ENCODE results near the gene PLCB1. TPM values are rescaled to one million over a fixed set of nuclear protein-coding genes. Genes with fewer than 3 reads are reported as not detected.

Gene PLCB1
- total and polyA plus RNA-seq, 2 experiments from 2014 or later: 8.0 to 17.6 TPM

DNA sequence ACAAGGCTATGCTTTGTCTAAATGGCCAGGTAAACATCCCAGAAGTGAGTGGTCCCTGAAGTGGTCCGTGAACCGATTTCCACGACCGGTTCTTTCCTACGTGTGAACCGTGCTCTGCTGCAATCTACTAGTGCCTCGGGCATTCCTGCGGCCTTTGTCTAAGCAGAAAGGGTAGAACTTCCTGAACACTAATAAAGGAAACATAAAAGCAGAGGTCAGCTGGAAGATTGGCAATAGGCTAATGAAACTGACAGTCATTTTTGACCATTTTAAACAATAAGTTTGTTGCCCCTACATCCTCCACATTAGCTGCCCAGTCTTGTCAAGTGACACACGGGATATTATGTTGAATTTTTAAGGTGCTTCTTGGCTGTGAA is 410.0 kb downstream of the PLCB1 start:
- no peak for DNase-seq (ENCODE audit: low read depth in 1 of 2, low spot score in 1 of 2)
- no peaks in the 10 kb centered on the region for H3K36me3 ChIP-seq
- H3K27me3 ChIP-seq: no peaks in the 10 kb centered on the region
- H3K9me3 ChIP-seq (ENCODE audit: low read depth): no peaks in the 10 kb centered on the region
- no peak overlapping the region for H3K4me3 ChIP-seq
- H3K27ac ChIP-seq: no peak overlapping the region
- TF ChIP-seq, protein P1, sequence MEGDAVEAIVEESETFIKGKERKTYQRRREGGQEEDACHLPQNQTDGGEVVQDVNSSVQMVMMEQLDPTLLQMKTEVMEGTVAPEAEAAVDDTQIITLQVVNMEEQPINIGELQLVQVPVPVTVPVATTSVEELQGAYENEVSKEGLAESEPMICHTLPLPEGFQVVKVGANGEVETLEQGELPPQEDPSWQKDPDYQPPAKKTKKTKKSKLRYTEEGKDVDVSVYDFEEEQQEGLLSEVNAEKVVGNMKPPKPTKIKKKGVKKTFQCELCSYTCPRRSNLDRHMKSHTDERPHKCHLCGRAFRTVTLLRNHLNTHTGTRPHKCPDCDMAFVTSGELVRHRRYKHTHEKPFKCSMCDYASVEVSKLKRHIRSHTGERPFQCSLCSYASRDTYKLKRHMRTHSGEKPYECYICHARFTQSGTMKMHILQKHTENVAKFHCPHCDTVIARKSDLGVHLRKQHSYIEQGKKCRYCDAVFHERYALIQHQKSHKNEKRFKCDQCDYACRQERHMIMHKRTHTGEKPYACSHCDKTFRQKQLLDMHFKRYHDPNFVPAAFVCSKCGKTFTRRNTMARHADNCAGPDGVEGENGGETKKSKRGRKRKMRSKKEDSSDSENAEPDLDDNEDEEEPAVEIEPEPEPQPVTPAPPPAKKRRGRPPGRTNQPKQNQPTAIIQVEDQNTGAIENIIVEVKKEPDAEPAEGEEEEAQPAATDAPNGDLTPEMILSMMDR (IDR thresholded peaks at IDR 0.05; ENCODE audit: low read depth, low read length): no peak
- no peaks in the 10 kb centered on the region for H3K4me1 ChIP-seq (ENCODE audit: low read depth)

DNA sequence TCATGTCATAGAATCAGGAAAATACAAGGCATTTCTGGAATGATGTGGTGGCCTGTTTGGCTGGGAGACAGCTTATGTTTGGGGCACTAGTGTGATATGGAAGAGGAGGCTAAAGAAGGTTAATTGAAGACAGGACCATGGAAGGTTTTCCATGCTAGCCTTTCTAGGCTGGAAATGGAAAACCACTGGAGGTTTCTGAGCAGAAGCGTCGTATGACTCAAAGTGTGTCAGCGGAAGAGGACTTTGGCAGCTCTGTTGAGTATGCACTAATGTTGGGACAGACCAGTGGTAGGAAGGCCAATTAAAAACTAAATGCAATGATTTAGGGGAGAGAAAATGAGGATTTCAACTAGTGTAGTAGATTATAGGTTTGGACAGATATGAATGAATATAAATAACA is 413.1 kb downstream of the PLCB1 start:
- H3K27me3 ChIP-seq: no peaks in the 10 kb centered on the region
- H3K9me3 ChIP-seq (ENCODE audit: low read depth): no peaks in the 10 kb centered on the region
- no peaks in the 10 kb centered on the region for H3K36me3 ChIP-seq
- no peak overlapping the region for H3K4me3 ChIP-seq
- H3K4me1 ChIP-seq (ENCODE audit: low read depth): no peaks in the 10 kb centered on the region
- no peak overlapping the region for H3K27ac ChIP-seq
- TF ChIP-seq, protein P1 (IDR thresholded peaks at IDR 0.05; ENCODE audit: low read depth, low read length): no peak
- peak in 1 of 2 donors; percentile 33 for DNase-seq (ENCODE audit: low read depth in 1 of 2, low spot score in 1 of 2)

DNA sequence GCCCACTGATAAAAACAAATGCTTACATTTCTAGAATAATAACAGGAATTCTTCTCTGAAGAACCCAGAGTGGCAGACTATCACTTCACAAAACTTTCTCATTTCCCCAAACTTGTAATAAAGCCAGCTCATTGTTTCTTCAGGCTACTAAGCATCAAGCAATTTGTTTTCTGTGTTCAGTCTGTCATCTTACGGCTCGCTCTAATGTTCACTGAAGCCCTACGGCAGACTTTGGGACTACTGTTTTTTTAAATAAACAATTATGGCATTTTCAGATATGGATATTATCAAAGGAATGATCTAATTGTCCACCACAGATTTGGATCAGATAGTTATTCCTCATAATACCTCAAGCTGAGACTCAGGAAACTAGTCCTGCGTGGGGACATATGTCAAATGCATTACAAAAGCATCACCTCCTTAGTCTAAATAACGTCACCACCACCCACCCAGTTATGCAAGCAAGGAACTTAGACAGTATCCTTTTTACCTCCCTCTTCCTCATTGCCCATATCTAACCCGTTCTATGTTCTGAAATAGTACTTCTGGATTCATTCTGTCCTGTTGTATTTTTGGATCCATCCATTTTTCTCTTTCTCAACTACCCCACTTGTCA is 415.1 kb downstream of the PLCB1 start:
- no peaks in the 10 kb centered on the region for H3K4me1 ChIP-seq (ENCODE audit: low read depth)
- TF ChIP-seq, protein P1 (IDR thresholded peaks at IDR 0.05; ENCODE audit: low read depth, low read length): no peak
- no peak for DNase-seq (ENCODE audit: low read depth in 1 of 2, low spot score in 1 of 2)
- H3K27me3 ChIP-seq: no peaks in the 10 kb centered on the region
- no peaks in the 10 kb centered on the region for H3K9me3 ChIP-seq (ENCODE audit: low read depth)
- no peaks in the 10 kb centered on the region for H3K36me3 ChIP-seq
- no peak overlapping the region for H3K4me3 ChIP-seq
- H3K27ac ChIP-seq: no peak overlapping the region

DNA sequence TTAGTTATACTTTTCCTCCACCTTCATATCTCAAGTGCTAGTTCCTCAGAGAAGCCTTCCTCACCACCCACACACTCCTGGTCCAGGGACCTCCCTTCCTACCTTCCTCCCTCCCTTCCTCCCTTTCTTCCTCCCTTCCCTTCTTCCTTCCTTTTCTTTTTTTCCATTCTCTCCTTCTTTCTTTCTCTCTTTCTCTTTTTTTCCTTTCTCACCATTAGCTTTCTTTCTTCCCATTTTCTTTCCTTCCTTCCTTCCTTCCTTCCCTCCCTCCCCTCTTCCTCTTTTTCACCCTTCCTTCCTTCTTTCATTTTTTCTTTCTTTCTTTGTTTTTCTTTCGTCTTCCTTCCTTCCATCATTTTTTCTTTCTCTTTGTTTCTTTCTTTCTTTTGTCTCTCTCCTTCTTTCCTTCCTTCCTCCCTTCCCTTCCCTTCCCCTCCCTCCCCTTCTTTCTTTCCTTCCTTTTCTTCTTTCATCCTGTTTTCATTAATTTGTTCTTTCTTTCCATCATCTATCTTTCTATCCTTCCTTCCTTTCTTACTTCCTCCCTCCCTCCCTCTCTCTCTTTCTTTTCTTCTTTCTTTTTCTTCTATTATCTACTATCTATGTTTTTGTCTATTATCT is 416.0 kb downstream of the PLCB1 start:
- no peak for DNase-seq (ENCODE audit: low read depth in 1 of 2, low spot score in 1 of 2)
- TF ChIP-seq, protein P1 (IDR thresholded peaks at IDR 0.05; ENCODE audit: low read depth, low read length): no peak
- Histone ChIP-seq H3K27ac (no peak overlapping the region), H3K9me3 (ENCODE audit: low read depth) (no peaks in the 10 kb centered on the region), H3K36me3 (no peaks in the 10 kb centered on the region), H3K4me3 (no peak overlapping the region), H3K4me1 (ENCODE audit: low read depth) (no peaks in the 10 kb centered on the region), H3K27me3 (no peaks in the 10 kb centered on the region)

DNA sequence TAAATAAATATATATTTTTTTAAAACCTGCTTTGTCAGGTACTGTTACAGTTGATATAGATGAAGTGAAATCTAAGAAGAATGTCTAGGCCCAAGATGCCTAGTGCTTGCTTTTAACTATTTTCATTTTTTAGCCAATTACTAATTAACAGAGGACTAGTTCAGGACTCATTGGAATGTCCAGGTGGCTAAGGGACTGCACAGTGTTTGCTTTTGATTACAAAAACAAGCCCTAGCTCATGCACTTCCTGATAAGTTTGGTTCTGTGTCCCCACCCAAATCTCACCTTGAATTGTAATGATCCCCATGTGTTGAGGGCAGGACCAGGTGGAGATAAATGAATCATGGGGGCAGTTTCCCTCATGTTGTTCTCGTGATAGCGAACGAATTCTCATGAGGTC is 417.1 kb downstream of the PLCB1 start:
- no peak overlapping the region for H3K27ac ChIP-seq
- TF ChIP-seq, protein P1 (IDR thresholded peaks at IDR 0.05; ENCODE audit: low read depth, low read length): no peak
- no peaks in the 10 kb centered on the region for H3K27me3 ChIP-seq
- H3K4me1 ChIP-seq (ENCODE audit: low read depth): no peaks in the 10 kb centered on the region
- H3K4me3 ChIP-seq: no peak overlapping the region
- no peak for DNase-seq (ENCODE audit: low read depth in 1 of 2, low spot score in 1 of 2)
- H3K36me3 ChIP-seq: no peaks in the 10 kb centered on the region
- no peaks in the 10 kb centered on the region for H3K9me3 ChIP-seq (ENCODE audit: low read depth)
